GM12864 (cell line): ENCODE results near the gene IGSF10.
A peak's percentile ranks its signal among the peaks of the same experiment; 100 is the strongest.

Experiments
- DNase-seq: peaks from one replicate; pipeline ENCODE4 v3.0.0-alpha.2; 2011; ENCODE audit warnings: low read depth
- H3K4me3 ChIP-seq: 2 replicates; pipeline ENCODE4 v1.5.1; 2011; ENCODE audit warnings: mild to moderate bottlenecking, low read depth, low read length, control low read depth
- CTCF ChIP-seq: IDR thresholded peaks from 2 replicates; pipeline ENCODE4 v1.5.1; 2011; ENCODE audit warnings: low read depth, mild to moderate bottlenecking, moderate library complexity, low read length, control low read depth, inconsistent platforms; ENCODE audit errors: missing control alignments

IGSF10 gene

GRCh38 chr3:151477591-151478334 is 16.9 kb upstream of the IGSF10 start:
- no peak for TF ChIP-seq CTCF
- H3K4me3 ChIP-seq, result no peak overlapping the region
- no peak for DNase-seq

GRCh38 chr3:151476344-151477018 is 15.6 kb upstream of the IGSF10 start:
- DNase-seq, result no peak
- H3K4me3 ChIP-seq, result no peak overlapping the region
- no peak for TF ChIP-seq CTCF

- H3K4me3 ChIP-seq, result no peak overlapping the region
- peak; percentile 30 for DNase-seq
- peak; percentile 85 for TF ChIP-seq CTCF
Measured at GRCh38 chr3:151468284-151468917, 7.5 kb upstream of the IGSF10 start.

GRCh38 chr3:151467069-151467468 is 6.2 kb upstream of the IGSF10 start:
- H3K4me3 ChIP-seq, result no peak overlapping the region
- TF ChIP-seq CTCF, result no peak
- no peak for DNase-seq

GRCh38 chr3:151462991-151463390 is 2.1 kb upstream of the IGSF10 start:
- no peak for DNase-seq

GRCh38 chr3:151462278-151462780 is 1.5 kb upstream of the IGSF10 start:
- TF ChIP-seq CTCF, result no peak

More at GRCh38 chr3:151462991-151463390, 2.1 kb upstream of the IGSF10 start:
- TF ChIP-seq CTCF, result no peak
- no peak overlapping the region for H3K4me3 ChIP-seq

More at GRCh38 chr3:151462278-151462780, 1.5 kb upstream of the IGSF10 start:
- H3K4me3 ChIP-seq, result no peak overlapping the region
- no peak for DNase-seq
